GM18861 (cell line): ENCODE data around the gene BCS1L.
"Not testable (repeated sequence)": the region's sequence is repeated elsewhere in the genome, so short reads cannot be mapped to it uniquely, and the experiment has no call there.

ENCODE experiments used
- ATAC-seq: cut with Tn5 transposase; IDR thresholded peaks from one replicate; pipeline ENCODE4 v1.9.1; 2021; ENCODE audit not compliant: unreplicated experiment

Gene BCS1L

GRCh38 chr2:218659988-218660358, 490 bp downstream of the BCS1L start:
- ATAC-seq, result no peak

- no peak for ATAC-seq
These were observed 2.9 kb downstream of the BCS1L start for GRCh38 chr2:218662377-218662776.

DNA sequence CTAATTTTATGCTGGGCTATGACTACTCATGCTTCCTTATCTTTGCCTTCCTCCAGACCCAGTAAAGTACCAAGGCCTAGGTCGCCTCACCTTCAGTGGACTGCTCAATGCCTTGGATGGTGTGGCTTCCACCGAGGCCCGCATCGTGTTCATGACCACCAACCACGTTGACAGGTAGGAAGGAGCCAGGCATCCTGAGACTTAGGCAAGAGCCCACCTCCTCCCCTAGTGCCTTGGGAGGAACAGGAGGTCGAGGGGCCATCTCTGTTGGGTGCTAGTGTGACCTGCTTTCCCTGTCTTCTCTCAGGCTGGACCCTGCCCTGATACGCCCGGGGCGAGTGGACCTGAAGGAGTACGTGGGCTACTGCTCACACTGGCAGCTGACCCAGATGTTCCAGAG, 3.3 kb downstream of the BCS1L start:
- ATAC-seq, result no peak

GRCh38 chr2:218663901-218664300, 4.4 kb downstream of the BCS1L start:
- ATAC-seq, result no peak

DNA sequence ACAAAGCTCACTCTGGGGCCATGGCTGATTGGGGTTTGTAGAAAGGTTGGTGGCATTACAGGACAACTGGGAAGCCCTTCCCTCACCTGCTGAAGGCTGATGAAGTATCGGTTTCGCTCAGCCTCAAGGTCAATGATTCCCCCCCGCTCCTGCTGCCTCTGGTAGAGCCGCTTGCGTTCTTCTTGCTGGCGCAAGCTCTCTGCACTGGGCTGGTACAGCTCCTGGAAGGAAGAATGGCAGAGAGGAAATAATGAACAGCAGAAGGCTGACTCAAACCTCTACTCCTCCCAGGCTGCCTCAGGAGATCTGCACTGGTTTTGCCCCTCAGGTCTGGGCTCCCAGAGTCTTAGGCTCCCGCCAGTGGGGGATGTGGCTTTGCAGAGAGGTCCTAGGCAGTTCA, 5.2 kb downstream of the BCS1L start:
- ATAC-seq, result no peak

GRCh38 chr2:218671097-218671653, 11.7 kb downstream of the BCS1L start:
- no peak for ATAC-seq

DNA sequence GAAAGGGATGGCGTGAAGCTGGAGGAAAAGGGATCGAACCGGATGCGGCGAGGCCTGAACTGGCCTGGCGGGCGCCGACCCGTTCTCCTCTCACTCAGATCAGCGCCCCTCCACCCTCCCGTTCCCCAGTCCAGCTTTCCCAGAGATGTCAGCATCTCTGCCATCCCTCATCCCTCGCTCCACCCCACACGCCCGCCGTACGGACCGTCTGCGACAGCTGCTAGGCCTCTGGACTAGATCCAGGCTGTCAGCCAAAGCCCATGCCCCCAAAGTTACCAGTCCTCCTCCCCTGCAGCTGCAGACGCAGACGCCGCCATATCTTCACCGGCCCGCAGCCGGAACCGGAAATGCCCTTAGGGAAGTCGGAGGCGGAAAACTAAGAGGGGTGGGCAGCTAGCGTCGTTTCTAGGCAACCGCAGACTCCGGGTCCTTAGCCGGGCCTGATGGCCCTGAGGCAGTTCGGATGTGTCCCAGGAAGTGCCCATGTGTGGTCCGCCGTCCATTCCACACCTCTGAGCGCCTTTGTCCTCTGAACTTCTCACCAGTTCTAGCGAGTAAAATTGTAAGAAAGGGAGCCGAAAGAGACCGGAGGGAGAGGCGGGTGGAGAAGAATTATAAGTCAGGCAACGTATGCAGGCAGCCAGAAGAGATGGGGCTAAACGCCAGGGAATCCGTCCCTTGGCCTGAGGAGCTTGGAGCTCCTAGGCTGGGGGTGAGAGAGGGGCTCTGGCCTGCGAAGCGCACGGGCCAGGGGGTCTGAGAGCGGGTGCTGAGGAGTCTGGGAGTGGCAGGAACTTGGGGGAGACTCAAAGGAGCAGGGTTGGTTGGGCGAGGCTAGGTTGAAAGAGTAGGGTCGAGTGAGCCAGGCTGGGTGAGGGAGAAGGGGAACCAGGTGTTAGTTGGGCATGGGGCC, 12.4 kb downstream of the BCS1L start, which contains the start of the genes RNF25 and STK36:
RNF25 (minus strand) TSS at position 349 of the 913 bp plus-strand sequence; CDS start at position 317, 32 bp downstream.
STK36 (plus strand) TSS at position 433 of the 913 bp plus-strand sequence. CDS start 744 bp downstream, outside the sequence.
- peak; percentile 88 for ATAC-seq

DNA sequence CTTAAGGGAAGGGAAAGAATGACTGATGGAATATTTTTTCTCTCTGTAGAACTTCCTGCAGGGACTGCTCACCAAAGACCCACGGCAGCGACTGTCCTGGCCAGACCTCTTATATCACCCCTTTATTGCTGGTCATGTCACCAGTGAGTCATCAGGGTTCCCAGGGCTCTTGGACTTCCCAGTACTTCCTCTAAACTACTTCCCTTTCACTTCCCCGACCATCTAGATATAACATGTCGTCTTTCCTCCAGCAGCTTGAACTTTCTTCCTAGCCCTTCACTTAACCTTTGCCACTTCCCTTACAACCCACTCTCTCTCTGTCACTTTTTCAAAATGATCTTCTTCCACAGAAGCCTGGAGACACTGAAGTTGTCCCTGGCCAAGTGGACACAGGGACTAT, 19.6 kb downstream of the BCS1L start:
- no peak for ATAC-seq

DNA sequence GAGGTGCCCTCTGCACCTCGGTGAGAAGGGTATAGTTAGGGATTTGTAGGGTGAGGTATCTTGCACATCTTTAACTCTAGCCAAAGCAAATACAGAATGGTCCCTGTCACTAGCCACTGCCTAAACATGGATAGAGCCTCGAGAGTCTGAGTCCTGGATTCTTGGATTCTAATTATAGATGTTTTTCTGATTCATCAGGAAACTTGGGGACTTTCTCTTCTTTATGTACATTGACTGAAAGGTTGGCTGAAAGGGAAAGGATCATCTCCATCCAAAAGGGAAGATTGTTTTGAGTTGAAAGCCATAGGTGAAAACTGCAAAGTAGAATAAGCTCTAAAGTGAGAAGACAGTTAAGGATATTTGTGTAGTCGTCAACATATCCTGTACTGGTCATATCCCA, 20.6 kb downstream of the BCS1L start:
- no peak for ATAC-seq

DNA sequence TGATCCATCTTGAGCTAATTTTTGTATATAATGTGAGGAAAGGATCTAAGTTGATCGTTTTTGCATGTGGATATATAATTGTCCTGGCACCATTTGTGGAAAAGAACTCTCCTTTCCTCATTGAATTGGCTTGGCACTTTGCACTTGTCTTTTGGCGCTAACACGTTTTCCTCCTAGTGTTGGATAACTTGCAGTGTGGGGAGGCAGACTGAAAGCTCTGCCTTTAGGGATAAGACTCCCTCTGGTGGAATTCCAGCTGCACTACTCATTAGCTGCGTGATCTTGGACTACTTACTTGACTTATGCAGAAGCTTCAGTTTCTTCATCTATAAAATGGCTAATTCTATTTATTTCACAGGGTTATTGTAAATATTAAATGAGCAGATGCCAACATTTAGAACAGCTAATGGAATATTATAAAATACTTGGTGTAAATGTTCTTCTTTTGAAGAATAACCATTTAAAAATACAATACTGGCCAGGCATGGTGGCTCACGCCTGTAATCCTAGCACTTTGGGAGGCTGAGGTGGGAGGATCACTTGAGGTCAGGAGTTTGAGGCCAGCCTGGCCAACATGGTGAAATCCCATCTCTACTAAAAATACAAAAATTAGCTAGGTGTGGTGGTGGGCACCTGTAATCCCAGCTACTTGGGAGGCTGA, 28.0 kb downstream of the BCS1L start:
- not testable (repeated sequence) for ATAC-seq

GRCh38 chr2:218691234-218691633, 31.8 kb downstream of the BCS1L start:
- no peak for ATAC-seq

GRCh38 chr2:218694405-218695145, 35.1 kb downstream of the BCS1L start:
- ATAC-seq, result no peak

DNA sequence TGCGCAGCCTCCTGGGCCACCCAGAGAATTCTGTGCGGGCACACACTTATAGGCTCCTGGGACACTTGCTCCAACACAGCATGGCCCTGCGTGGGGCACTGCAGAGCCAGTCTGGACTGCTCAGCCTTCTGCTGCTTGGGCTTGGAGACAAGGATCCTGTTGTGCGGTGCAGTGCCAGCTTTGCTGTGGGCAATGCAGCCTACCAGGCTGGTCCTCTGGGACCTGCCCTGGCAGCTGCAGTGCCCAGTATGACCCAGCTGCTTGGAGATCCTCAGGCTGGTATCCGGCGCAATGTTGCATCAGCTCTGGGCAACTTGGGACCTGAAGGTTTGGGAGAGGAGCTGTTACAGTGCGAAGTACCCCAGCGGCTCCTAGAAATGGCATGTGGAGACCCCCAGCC, 39.4 kb downstream of the BCS1L start:
- ATAC-seq, result no peak

DNA sequence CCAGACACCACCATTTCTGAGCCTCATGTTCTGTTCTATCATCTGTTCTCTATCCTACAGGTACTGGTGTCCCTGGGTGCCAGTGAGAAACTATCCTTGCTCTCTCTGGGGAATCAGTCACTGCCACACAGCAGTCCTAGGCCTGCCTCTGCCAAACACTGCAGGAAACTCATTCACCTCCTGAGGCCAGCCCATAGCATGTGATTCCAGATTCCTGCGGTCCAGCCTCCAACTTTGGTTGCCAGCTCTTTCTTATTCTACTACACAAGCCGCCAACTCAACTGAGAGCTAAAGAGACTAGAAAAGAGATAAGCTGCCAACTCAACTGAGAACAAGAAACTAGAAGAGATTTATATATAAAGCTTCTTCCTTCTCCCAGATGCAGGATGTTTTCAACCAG, 42.3 kb downstream of the BCS1L start:
- no peak for ATAC-seq

- ATAC-seq, result no peak
These were observed 43.9 kb downstream of the BCS1L start for GRCh38 chr2:218703341-218703740.

DNA sequence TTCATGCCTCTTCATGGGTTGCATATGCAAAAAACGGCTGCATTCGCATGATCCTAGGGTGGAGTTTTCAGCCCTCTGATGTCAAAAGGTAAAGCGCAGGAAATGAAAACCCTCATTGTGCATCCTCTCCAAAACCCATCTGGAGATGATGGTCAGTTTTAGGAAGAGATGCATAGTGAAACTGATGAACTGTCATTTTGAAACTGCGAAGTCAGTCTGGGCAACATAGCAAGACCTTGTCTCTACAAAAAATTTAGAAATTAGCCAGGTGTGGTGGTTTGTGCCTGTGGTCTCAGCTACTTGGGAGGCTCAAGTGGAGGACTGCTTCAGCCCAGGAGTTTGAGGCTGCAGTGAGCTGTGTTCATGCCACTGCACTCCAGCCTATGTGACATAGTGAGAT, 48.6 kb downstream of the BCS1L start:
- no peak for ATAC-seq

DNA sequence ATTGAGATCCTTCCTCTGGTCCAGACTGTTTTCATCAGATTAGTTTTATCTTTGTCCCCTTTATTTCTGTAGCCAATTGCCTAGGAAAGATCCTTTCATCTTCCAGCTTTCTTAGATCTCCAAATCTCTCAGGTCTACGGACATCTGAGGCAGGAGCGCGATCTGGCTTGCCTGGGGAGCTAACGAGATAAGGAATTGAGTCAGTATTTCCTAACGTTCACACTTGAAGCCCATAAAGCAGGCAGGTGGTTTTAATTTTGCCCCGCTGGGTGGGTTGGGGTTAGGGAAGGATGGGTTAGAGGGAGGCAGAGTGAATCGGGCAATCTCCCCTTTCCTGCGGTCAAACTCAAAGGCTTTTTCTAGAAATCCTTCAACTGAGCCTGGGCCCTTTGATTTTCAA, 50.4 kb downstream of the BCS1L start:
- no peak for ATAC-seq

GRCh38 chr2:218710334-218710686, 50.8 kb downstream of the BCS1L start:
- ATAC-seq, result no peak

DNA sequence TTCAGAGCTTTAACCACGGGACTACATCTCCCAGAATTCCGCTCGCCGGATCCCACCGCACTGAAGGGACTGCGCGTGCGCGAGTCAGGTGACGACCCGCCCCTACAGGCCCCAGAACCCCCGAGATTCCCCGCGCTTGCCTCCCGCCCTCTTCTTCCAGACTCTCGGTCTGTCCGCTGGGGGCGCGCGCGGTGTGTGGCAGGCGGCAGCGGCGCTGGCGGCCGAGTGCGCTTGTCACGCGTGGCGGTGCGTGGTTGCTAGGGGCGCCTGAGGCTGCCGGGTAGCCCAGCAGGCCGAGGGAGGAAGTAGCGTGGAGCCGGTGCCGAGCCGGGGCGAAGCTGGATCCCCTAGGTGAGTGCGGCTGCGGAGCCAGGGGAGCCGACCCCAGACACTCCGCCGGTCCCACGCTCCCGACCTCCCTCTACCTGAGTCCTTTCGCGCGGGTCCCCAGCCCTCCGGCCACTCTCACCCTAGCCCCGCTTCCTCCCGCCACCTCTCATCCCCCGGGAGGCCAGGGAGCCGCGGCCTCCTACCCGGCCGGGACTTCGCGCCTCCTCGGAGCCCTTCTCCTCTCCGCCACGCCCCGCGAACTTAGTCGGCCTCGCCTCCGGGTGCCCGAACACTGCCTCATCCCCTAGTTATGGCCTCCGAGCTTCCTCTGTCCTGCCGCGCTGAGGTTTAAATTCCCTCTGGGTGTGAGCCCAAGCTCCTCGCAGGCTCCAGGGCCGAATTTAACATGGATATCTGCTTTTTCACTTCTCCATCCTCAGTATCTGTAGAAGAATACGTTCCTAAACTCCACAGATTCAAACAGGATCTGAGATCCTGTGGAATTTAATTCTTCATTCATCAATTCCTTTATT, 51.4 kb downstream of the BCS1L start, which contains the start of gene TTLL4:
TTLL4 (plus strand) TSS at position 149 of the 863 bp plus-strand sequence. CDS start 26,842 bp downstream, outside the sequence.
- peak; percentile 77 for ATAC-seq

- no peak for ATAC-seq
These were observed 52.1 kb downstream of the BCS1L start for GRCh38 chr2:218711550-218711929.
